GM12801 (cell line): ENCODE data around the gene NCKAP5.

ENCODE experiments used
- CTCF ChIP-seq: IDR thresholded peaks from one replicate; pipeline ENCODE4 v1.5.1; 2011; ENCODE audit warnings: control low read depth; ENCODE audit not compliant: insufficient read length; ENCODE audit errors: extremely low read depth

The NCKAP5 gene

GRCh38 chr2:133177196-133177595 lies 391.1 kb downstream of the NCKAP5 start:
- no peak for TF ChIP-seq CTCF

DNA sequence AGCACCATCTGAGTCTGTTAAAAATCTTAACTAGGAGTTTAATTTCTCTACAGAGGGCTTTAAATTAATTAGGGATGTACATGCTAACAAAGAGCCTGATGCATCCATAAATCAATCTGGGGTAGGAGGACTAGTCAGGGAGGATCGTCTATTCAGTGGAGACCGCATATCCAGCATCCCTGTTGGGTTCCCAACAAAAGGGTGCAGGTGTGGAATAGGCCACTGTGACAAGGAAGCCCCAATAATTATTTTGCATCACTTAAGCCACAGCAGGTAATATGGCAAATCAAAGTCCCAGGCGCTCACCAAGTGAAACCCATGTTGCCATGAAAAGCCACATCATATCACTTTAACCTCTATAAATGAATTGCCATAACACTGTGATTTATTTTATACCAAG lies 392.3 kb downstream of the NCKAP5 start:
- TF ChIP-seq CTCF, result no peak

GRCh38 chr2:133173224-133173623 lies 395.0 kb downstream of the NCKAP5 start:
- no peak for TF ChIP-seq CTCF

- no peak for TF ChIP-seq CTCF
Observed at GRCh38 chr2:133171393-133172004, 396.8 kb downstream of the NCKAP5 start.

DNA sequence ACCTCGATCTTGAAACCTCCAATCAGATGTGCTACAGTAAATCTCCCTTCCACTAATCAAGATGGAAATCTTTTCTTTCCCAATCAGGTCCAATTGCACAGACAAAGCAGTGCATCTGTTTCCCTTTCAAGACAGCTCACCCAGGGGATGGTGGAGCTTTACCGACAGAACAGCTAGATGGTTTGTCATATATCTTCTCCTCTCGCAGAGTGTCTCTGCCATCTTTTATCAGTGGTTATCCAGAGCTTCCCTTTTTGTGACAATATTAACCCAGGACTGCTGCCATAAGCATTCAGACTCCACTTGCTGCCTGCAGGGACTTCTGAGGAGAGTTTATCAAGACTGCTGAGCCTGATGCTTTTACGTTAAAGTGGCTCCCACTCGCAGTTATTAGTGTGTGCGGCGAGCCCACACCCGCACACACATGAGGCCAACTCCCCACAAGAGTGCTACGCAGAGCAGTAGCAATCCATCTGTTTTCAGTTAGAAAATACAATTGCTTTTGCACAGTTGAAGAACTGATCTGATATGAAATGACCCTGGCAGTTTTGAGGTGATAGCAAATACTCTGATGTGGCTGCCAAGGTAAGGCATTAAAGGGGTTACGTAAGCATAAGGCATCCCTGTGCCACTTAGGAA lies 398.9 kb downstream of the NCKAP5 start:
- TF ChIP-seq CTCF, result no peak

DNA sequence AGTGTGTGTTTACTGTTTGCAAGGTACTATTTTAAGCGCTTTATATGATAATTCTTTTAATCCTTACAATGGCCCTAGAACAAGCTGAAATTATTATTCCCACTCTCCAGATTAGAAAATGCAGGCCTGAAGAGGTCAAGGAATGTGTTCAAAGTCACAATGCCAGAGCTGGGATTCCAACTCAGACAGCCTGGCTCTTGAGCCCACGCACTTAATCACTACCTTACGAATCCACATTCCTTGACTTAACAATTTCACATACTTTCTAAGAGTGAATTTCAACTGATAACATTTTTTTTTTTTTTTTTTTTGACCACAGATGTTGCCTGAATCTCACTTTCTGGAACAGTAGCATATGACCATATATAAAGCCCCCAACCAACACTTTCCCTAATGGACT lies 400.3 kb downstream of the NCKAP5 start:
- no peak for TF ChIP-seq CTCF

GRCh38 chr2:133167223-133167622 lies 401.0 kb downstream of the NCKAP5 start:
- TF ChIP-seq CTCF, result no peak
